Sigmoid colon (tissue), 7 donors: ENCODE results near the gene ARHGAP36. TPM values are rescaled to one million over a fixed set of nuclear protein-coding genes. Genes with fewer than 3 reads are reported as not detected.

Source experiments
- DNase-seq: peaks from one replicate; pipeline ENCODE4 v3.0.0-alpha.2; 2019
- H3K27ac ChIP-seq, 4 donors: fragments of 200-600 bp; sonication (generic); one replicate each; pipeline ENCODE4 v1.5.1; 2016 to 2019; ENCODE audit warnings: mild to moderate bottlenecking in 1 of 4
- H3K27me3 ChIP-seq, 3 donors: fragments of 200-600 bp; sonication (generic); one replicate each; pipeline ENCODE4 v1.5.1; 2019; ENCODE audit warnings: mild to moderate bottlenecking in 1 of 3
- H3K36me3 ChIP-seq, 4 donors: fragments of 200-600 bp; sonication (generic); one replicate each; pipeline ENCODE4 v1.5.1; 2016 to 2019
- H3K4me1 ChIP-seq, 4 donors: fragments of 200-600 bp; sonication (generic); one replicate each; pipeline ENCODE4 v1.5.1; 2017 to 2019
- H3K4me3 ChIP-seq, 4 donors: fragments of 200-600 bp; sonication (generic); one replicate each; pipeline ENCODE4 v1.5.1; 2017 to 2019; ENCODE audit warnings: mild to moderate bottlenecking in 2 of 4, moderate library complexity in 1 of 4
- H3K9me3 ChIP-seq, 4 donors: fragments of 200-600 bp in 3 of 4; sonication (generic) in 3 of 4; one replicate each; pipeline versions ENCODE4 v1.5.1 to v1.6.1; 2013 to 2019
- CTCF ChIP-seq, 4 experiments: fragments of 450-650 bp in 3 of 4; fragments of 200-600 bp in 1 of 4; IDR thresholded peaks; one replicate each; pipeline ENCODE4 v1.5.1; 2016 to 2019; ENCODE audit warnings: antibody characterized with exemption in 4 of 4, mild to moderate bottlenecking in 3 of 4, moderate library complexity in 2 of 4
- EP300 ChIP-seq, 4 donors: sonication (generic); formaldehyde crosslinking; IDR thresholded peaks; one replicate each; pipeline ENCODE4 v1.6.1; 2017; ENCODE audit warnings: antibody characterized with exemption in 4 of 4
- POLR2A ChIP-seq, 2 donors: fragments of 450-650 bp; IDR thresholded peaks; one replicate each; pipeline ENCODE4 v1.6.1; 2016; ENCODE audit warnings: antibody characterized with exemption in 2 of 2, mild to moderate bottlenecking in 2 of 2, moderate library complexity in 2 of 2
- POLR2AphosphoS5 ChIP-seq, 4 donors: sonication (generic); formaldehyde crosslinking; IDR thresholded peaks; one replicate each; pipeline ENCODE4 v1.6.1; 2017; ENCODE audit warnings: antibody characterized with exemption in 4 of 4
- WGBS, 2 donors: extraction: QIAGEN DNeasy Blood & Tissue Kit; methylation state at CpG; one replicate each; pipeline ENCODE4 v1.1.7; 2013; 5-methylcytosine and 5-hydroxymethylcytosine counted together
- intact Hi-C: fragments of 100-400 bp; cut with DNase I; formaldehyde crosslinking; loops from one replicate; pipeline ENCODE4 v1.15.1; 2023
- polyA plus RNA-seq, 3 donors: library from polyadenylated mRNA; stranded (reverse); fragments of 200-250 nt; gene quantifications; one replicate each; pipeline ENCODE4 v1.2.3, GENCODE V29; 2013
- total RNA-seq, 4 donors: library from RNA; depleted of rRNA; stranded (reverse); fragments of >200 nt; gene quantifications; one replicate each; pipeline ENCODE4 v1.1.0, GENCODE V29; 2016
- donor health status: healthy with polysubstance abuse.
- donor health status: Bipolar disorder and iron deficiency.
- donor health status: healthy.

The ARHGAP36 gene
- total and polyA plus RNA-seq, 7 donors: 0.23 TPM; not detected in 6

- TF ChIP-seq POLR2AphosphoS5 (IDR thresholded peaks at IDR 0.05) (no peak), POLR2A (IDR thresholded peaks at IDR 0.05) (no peak), CTCF (IDR thresholded peaks at IDR 0.05) (no peak), EP300 (IDR thresholded peaks at IDR 0.05) (no peak)
- Histone ChIP-seq H3K36me3 (no peaks in the 10 kb centered on the region), H3K4me3 (no peak overlapping the region), H3K9me3 (no peaks in the 10 kb centered on the region), H3K4me1 (no peaks in the 10 kb centered on the region), H3K27me3 (peaks cover 0 to 24% (median 11%) of the 10 kb centered on the region in 3 donors), H3K27ac (no peak overlapping the region)
- 4 to 16% methylated on average over 75 of the region's 75 CpGs for WGBS, 2 donors
- DNase-seq: no peak
- intact Hi-C loops: no loop called here
Measured at GRCh38 chrX:131081772-131082740, 23.9 kb downstream of the ARHGAP36 start.

- 3 to 12% methylated on average over 34 of the region's 34 CpGs for WGBS, 2 donors
- TF ChIP-seq POLR2AphosphoS5 (IDR thresholded peaks at IDR 0.05): no peak
- TF ChIP-seq CTCF (IDR thresholded peaks at IDR 0.05): no peak
- no peak for TF ChIP-seq EP300 (IDR thresholded peaks at IDR 0.05)
- no peak for TF ChIP-seq POLR2A (IDR thresholded peaks at IDR 0.05)
- Histone ChIP-seq H3K4me1 (no peaks in the 10 kb centered on the region), H3K9me3 (no peaks in the 10 kb centered on the region), H3K27ac (no peak overlapping the region), H3K27me3 (peaks cover 0 to 24% (median 11%) of the 10 kb centered on the region in 3 donors), H3K4me3 (no peak overlapping the region), H3K36me3 (no peaks in the 10 kb centered on the region)
- intact Hi-C loops: no loop called here
- no peak for DNase-seq
Measured at GRCh38 chrX:131083510-131084142, 25.5 kb downstream of the ARHGAP36 start.

- intact Hi-C loops: no loop called here
- no peak overlapping the region for H3K4me3 ChIP-seq
- no peak overlapping the region for H3K27ac ChIP-seq
- H3K9me3 ChIP-seq: no peaks in the 10 kb centered on the region
- peaks cover 0 to 24% (median 11%) of the 10 kb centered on the region in 3 donors for H3K27me3 ChIP-seq
- no peak for TF ChIP-seq EP300 (IDR thresholded peaks at IDR 0.05)
- DNase-seq: no peak
- WGBS, 2 donors: 8 to 9% methylated on average over 7 of the region's 7 CpGs
- no peaks in the 10 kb centered on the region for H3K36me3 ChIP-seq
- no peaks in the 10 kb centered on the region for H3K4me1 ChIP-seq
Measured at GRCh38 chrX:131084145-131084544, 26.0 kb downstream of the ARHGAP36 start.

- Histone ChIP-seq H3K4me1 (no peaks in the 10 kb centered on the region), H3K27me3 (no peaks in the 10 kb centered on the region), H3K36me3 (no peaks in the 10 kb centered on the region), H3K27ac (no peak overlapping the region), H3K9me3 (no peaks in the 10 kb centered on the region), H3K4me3 (no peak overlapping the region)
- intact Hi-C loops: no loop called here
- DNase-seq: no peak
- TF ChIP-seq CTCF (IDR thresholded peaks at IDR 0.05) (no peak), POLR2A (IDR thresholded peaks at IDR 0.05) (no peak), EP300 (IDR thresholded peaks at IDR 0.05) (no peak), POLR2AphosphoS5 (IDR thresholded peaks at IDR 0.05) (no peak)
- WGBS, 2 donors: 96 to 98% methylated on average over 27 of the region's 27 CpGs
Measured at GRCh38 chrX:131136776-131137175, 78.6 kb downstream of the ARHGAP36 start.

- DNase-seq: no peak
- no peak overlapping the region for H3K4me3 ChIP-seq
- TF ChIP-seq EP300 (IDR thresholded peaks at IDR 0.05) (no peak), POLR2A (IDR thresholded peaks at IDR 0.05) (no peak), POLR2AphosphoS5 (IDR thresholded peaks at IDR 0.05) (no peak), CTCF (IDR thresholded peaks at IDR 0.05) (no peak)
- H3K27me3 ChIP-seq: no peaks in the 10 kb centered on the region
- H3K9me3 ChIP-seq: no peaks in the 10 kb centered on the region
- H3K36me3 ChIP-seq: no peaks in the 10 kb centered on the region
- 86 to 90% methylated on average over 2 of the region's 2 CpGs for WGBS, 2 donors
- intact Hi-C loops: no loop called here
- no peaks in the 10 kb centered on the region for H3K4me1 ChIP-seq
- no peak overlapping the region for H3K27ac ChIP-seq
Measured at GRCh38 chrX:131139072-131139471, 80.9 kb downstream of the ARHGAP36 start.
